ENCODE measurements around the gene PPA1. TPM values are rescaled to one million over a fixed set of nuclear protein-coding genes. Genes with fewer than 3 reads are reported as not detected.

PPA1 gene
- total and polyA plus RNA-seq, 2 of the 4 experiments (the other 2 are of a cell fraction) = 78.6 to 102 TPM

DNA sequence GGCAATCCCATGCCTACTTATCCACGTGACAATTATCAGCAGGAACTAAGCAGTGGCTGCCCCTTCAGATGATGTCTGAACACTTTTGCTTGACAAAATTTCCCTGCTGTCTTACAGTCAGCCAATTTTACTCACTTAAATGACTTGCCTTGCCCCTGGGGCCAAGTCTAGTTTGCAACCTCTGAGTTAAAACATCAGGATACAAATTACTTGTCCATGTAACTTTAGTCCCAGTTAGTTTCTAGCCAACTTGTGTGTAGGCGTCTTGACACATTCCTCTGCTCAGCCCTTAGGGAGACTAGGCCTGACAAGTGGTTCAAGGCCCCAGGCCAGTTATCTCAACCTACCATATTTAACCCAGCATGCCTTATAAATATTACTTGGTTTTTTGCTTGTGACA lies 75.1 kb downstream of the PPA1 start:
- dilution Hi-C loops (cut with HindIII; ENCODE audit: low sequenced_read_pairs, unreplicated experiment) = no loop called here
- Histone ChIP-seq H3K14ac (replicated peaks; ENCODE audit: low read depth, low read length) (no peak overlapping the region), H3K9me3 (ENCODE audit: control insufficient read depth, insufficient read depth, low read length) (no peaks in the 10 kb centered on the region), H2BK15ac (ENCODE audit: low read depth, low read length) (no peak overlapping the region), H2BK120ac (ENCODE audit: low read depth, low read length) (no peak overlapping the region), H3K4me1 (ENCODE audit: control insufficient read depth, insufficient read depth, low read length) (peaks cover 4% of the 10 kb centered on the region; the same call in 1 of the 2 replicates), H3K27ac (ENCODE audit: insufficient read depth, low read length) (no peak overlapping the region), H2AK5ac (ENCODE audit: low read depth, low read length) (no peak overlapping the region), H2BK20ac (ENCODE audit: low read depth, low read length) (no peak overlapping the region), H3K18ac (ENCODE audit: low read depth, low read length) (no peak overlapping the region), H3K36me3 (ENCODE audit: control insufficient read depth, insufficient read depth, low read length) (peaks cover 47% of the 10 kb centered on the region), H3K9me1 (ENCODE audit: insufficient read depth, low read length) (peaks cover 4% of the 10 kb centered on the region), H2AK9ac (replicated peaks; ENCODE audit: low read depth, low read length, poor library complexity) (no peak overlapping the region), H3K23ac (ENCODE audit: low read depth, low read length) (no peak overlapping the region), H3K27me3 (ENCODE audit: control insufficient read depth, insufficient read depth, low read length) (no peaks in the 10 kb centered on the region), H3K79me1 (ENCODE audit: low read depth in 1 of 2, low read length in 2 of 2) (peaks cover 34 to 65% of the 10 kb centered on the region in 2 experiments), H3K4me2 (ENCODE audit: low read depth, low read length) (no peak overlapping the region), H3K56ac (ENCODE audit: extremely low read depth, insufficient read depth, low read length) (no peak overlapping the region), H3K4ac (ENCODE audit: low read depth, low read length) (no peak overlapping the region), H3K4me3 (ENCODE audit: insufficient read depth, low read depth, low read length) (no peak overlapping the region), H4K20me1 (ENCODE audit: insufficient read depth, low read length) (peaks cover 59% of the 10 kb centered on the region), H4K8ac (ENCODE audit: low read depth in 2 of 2, low read length in 2 of 2) (no peak overlapping the region), H4K91ac (ENCODE audit: insufficient read depth, low read depth, low read length) (no peak overlapping the region), H4K5ac (ENCODE audit: low read depth, low read length) (no peak overlapping the region), H3K9ac (ENCODE audit: low read depth, low read length) (no peak overlapping the region), H2BK5ac (ENCODE audit: low read depth, low read length, poor library complexity, severe bottlenecking) (no peak overlapping the region), H2AFZ (replicated peaks; ENCODE audit: low read length, poor library complexity) (no peak overlapping the region)
- CTCF ChIA-PET = interaction anchor here (0.6 to 2.2 kb wide), 2 partner anchors 12 to 230 kb away, joined by 4 to 9 read pairs; partner anchors contain the start of gene TYSND1
- no peak for DNase-seq
- no TSS peak for BruUV-seq (replicated peaks)
- no CpG with 5 or more reads among the region's 2 CpGs for WGBS, 2 experiments (ENCODE audit: extremely low coverage in 2 of 2, insufficient read length in 1 of 2)
- intact Hi-C loops (cut with micrococcal nuclease) = loop anchor here (10.0 kb wide), 1 partner anchor 47 kb away; no protein-coding TSS in a partner anchor
- no peak for TF ChIP-seq RFX5 (IDR thresholded peaks at IDR 0.05; ENCODE audit: low read depth, low read length)
- no peak for TF ChIP-seq CHD1 (IDR thresholded peaks at IDR 0.05; ENCODE audit: low read depth, low read length)
- TF ChIP-seq, protein P1, sequence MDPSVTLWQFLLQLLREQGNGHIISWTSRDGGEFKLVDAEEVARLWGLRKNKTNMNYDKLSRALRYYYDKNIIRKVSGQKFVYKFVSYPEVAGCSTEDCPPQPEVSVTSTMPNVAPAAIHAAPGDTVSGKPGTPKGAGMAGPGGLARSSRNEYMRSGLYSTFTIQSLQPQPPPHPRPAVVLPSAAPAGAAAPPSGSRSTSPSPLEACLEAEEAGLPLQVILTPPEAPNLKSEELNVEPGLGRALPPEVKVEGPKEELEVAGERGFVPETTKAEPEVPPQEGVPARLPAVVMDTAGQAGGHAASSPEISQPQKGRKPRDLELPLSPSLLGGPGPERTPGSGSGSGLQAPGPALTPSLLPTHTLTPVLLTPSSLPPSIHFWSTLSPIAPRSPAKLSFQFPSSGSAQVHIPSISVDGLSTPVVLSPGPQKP (IDR thresholded peaks at IDR 0.05; ENCODE audit: borderline replicate concordance, low read depth, low read length) = no peak
- TF ChIP-seq POLR2A (IDR thresholded peaks at IDR 0.05; ENCODE audit: low read depth, low read length) = no peak
- no peak for TF ChIP-seq CEBPB (IDR thresholded peaks at IDR 0.05; ENCODE audit: low read depth, low read length)
- no peak for TF ChIP-seq BHLHE40 (IDR thresholded peaks at IDR 0.05; ENCODE audit: low read depth, low read length)
- no peak for TF ChIP-seq FOS (IDR thresholded peaks at IDR 0.05; ENCODE audit: low read depth, low read length)
- no peak for TF ChIP-seq RCOR1 (IDR thresholded peaks at IDR 0.05; ENCODE audit: insufficient replicate concordance, low read length)
- no peak for TF ChIP-seq SMC3 (IDR thresholded peaks at IDR 0.05; ENCODE audit: low read depth, low read length)
- no peak for TF ChIP-seq USF2 (IDR thresholded peaks at IDR 0.05; ENCODE audit: low read depth, low read length)
- TF ChIP-seq MAFK (IDR thresholded peaks at IDR 0.05; ENCODE audit: low read depth, low read length) = no peak
- TF ChIP-seq RAD21 (IDR thresholded peaks at IDR 0.05; ENCODE audit: low read length) = no peak
- TF ChIP-seq NFE2L2 (IDR thresholded peaks at IDR 0.05; ENCODE audit: low read depth, low read length) = no peak
- POLR2A ChIA-PET (ENCODE audit: unreplicated experiment) = no interaction called here
- in situ Hi-C loops (cut with MboI; ENCODE audit: low sequenced_read_pairs) = no loop called here
- ATAC-seq (ENCODE audit: low read depth) = no peak

All from IMR-90 (cell line).